Adrenal gland (tissue), 5 donors: ENCODE results near the gene ADAMTS13.

Experiments used
- CTCF ChIP-seq, 6 experiments: fragments of 450-650 bp in 4 of 6; fragments of 200-600 bp in 2 of 6; sonication (generic) in 1 of 6; IDR thresholded peaks; 1 replicate in 5 of 6; 2 replicates in 1 of 6; pipeline versions ENCODE4 v1.5.1 to v1.8.0; 2016 to 2021; ENCODE audit warnings: antibody characterized with exemption in 6 of 6, mild to moderate bottlenecking in 2 of 6, moderate library complexity in 1 of 6
- POLR2A ChIP-seq, 2 donors: fragments of 450-650 bp; IDR thresholded peaks; one replicate each; pipeline ENCODE4 v1.6.1; 2017; ENCODE audit warnings: antibody characterized with exemption in 2 of 2, mild to moderate bottlenecking in 2 of 2, moderate library complexity in 1 of 2
- donor health status: DM: no; HTN: no; CAD: no.

- TF ChIP-seq CTCF (IDR thresholded peaks at IDR 0.05) (peak in 1 of 6 experiments; percentile 11), POLR2A (IDR thresholded peaks at IDR 0.05) (no peak)
Observed at GRCh38 chr9:133458643-133459312, 36.6 kb downstream of the ADAMTS13 start.
